ENCODE data around the gene KRTAP9-3. TPM values are rescaled to one million over a fixed set of nuclear protein-coding genes. Genes with fewer than 3 reads are reported as not detected.
"Not testable (repeated sequence)": the region's sequence is repeated elsewhere in the genome, so short reads cannot be mapped to it uniquely, and the experiment has no call there.

KRTAP9-3 gene
- not detected for total RNA-seq

- not testable (repeated sequence) for H3K4me3 ChIP-seq, H3K36me3 ChIP-seq, ATAC-seq, H3K27ac ChIP-seq, H3K9me3 ChIP-seq, H3K4me1 ChIP-seq
- peaks cover 31% of the 10 kb centered on the region for H3K27me3 ChIP-seq
- no CpG with 5 or more reads among the region's 1 CpG for WGBS, 2 donors (ENCODE audit: low coverage in 1 of 2)
These were observed at the start of gene KRTAP9-3 for GRCh38 chr17:41232399-41233105. TSS of gene KRTAP9-3 (plus strand) at chr17:41232449. CDS start at chr17:41232502, 53 bp downstream.

GRCh38 chr17:41184480-41184961 is 47.7 kb upstream of the KRTAP9-3 start, which contains the start of gene KRTAP4-1:
TSS of gene KRTAP4-1 (minus strand) at chr17:41184911. CDS start at chr17:41184854, 57 bp downstream.
- Histone ChIP-seq H3K27ac (no peak within 1 kb of the TSS), H3K4me1 (no peaks in the 10 kb centered on the region), H3K36me3 (no peaks in the 10 kb centered on the region), H3K4me3 (no peak within 1 kb of the TSS), H3K9me3 (no peaks in the 10 kb centered on the region), H3K27me3 (peaks cover 22% of the 10 kb centered on the region)
- ATAC-seq: no peak
- WGBS, 2 donors (ENCODE audit: low coverage in 1 of 2): 0 to 23% methylated on average over 1 to 3 of the region's 9 CpGs
- TF ChIP-seq POLR2AphosphoS5 (IDR thresholded peaks at IDR 0.05): no peak
- no peak for TF ChIP-seq EP300 (IDR thresholded peaks at IDR 0.05)

- TF ChIP-seq POLR2A (IDR thresholded peaks at IDR 0.05): no peak
- Histone ChIP-seq H3K27ac (no peak overlapping the region), H3K4me3 (no peak overlapping the region), H3K4me1 (no peaks in the 10 kb centered on the region), H3K27me3 (peaks cover 27% of the 10 kb centered on the region), H3K9me3 (no peaks in the 10 kb centered on the region), H3K36me3 (no peaks in the 10 kb centered on the region)
- WGBS, 2 donors (ENCODE audit: low coverage in 1 of 2): 24% methylated on average over 1 of the region's 1 CpG; no CpG with 5 or more reads in 1 of the 2 donors
- no peak for ATAC-seq
These were observed 47.2 kb upstream of the KRTAP9-3 start for GRCh38 chr17:41185001-41185400.

GRCh38 chr17:41186872-41187271 is 45.4 kb upstream of the KRTAP9-3 start:
- Histone ChIP-seq H3K9me3 (no peaks in the 10 kb centered on the region), H3K27ac (no peak overlapping the region), H3K27me3 (peaks cover 32% of the 10 kb centered on the region), H3K4me3 (no peak overlapping the region), H3K4me1 (no peaks in the 10 kb centered on the region), H3K36me3 (no peaks in the 10 kb centered on the region)
- 90% methylated on average over 2 of the region's 2 CpGs; no CpG with 5 or more reads in 1 of the 2 donors for WGBS, 2 donors (ENCODE audit: low coverage in 1 of 2)
- no peak for ATAC-seq
- TF ChIP-seq POLR2AphosphoS5 (IDR thresholded peaks at IDR 0.05) (no peak), POLR2A (IDR thresholded peaks at IDR 0.05) (no peak), CTCF (IDR thresholded peaks at IDR 0.05) (no peak), EP300 (IDR thresholded peaks at IDR 0.05) (no peak)

- not testable (repeated sequence) for H3K36me3 ChIP-seq, H3K27ac ChIP-seq, H3K4me3 ChIP-seq, ATAC-seq, H3K9me3 ChIP-seq, H3K4me1 ChIP-seq
- no CpG with 5 or more reads among the region's 1 CpG for WGBS, 2 donors (ENCODE audit: low coverage in 1 of 2)
- peaks cover 20% of the 10 kb centered on the region for H3K27me3 ChIP-seq
These were observed 42.4 kb upstream of the KRTAP9-3 start, which contains the start of gene KRTAP9-1 for GRCh38 chr17:41189837-41190318. TSS of gene KRTAP9-1 (plus strand) at chr17:41189887. CDS start at chr17:41189887, 0 bp downstream.

- Histone ChIP-seq H3K4me3 (no peak overlapping the region), H3K9me3 (no peaks in the 10 kb centered on the region), H3K27ac (no peak overlapping the region), H3K4me1 (no peaks in the 10 kb centered on the region), H3K27me3 (peaks cover 20% of the 10 kb centered on the region), H3K36me3 (no peaks in the 10 kb centered on the region)
- 75 to 88% methylated on average over 1 to 2 of the region's 3 CpGs for WGBS, 2 donors (ENCODE audit: low coverage in 1 of 2)
- no peak for ATAC-seq
- no peak for TF ChIP-seq CTCF (IDR thresholded peaks at IDR 0.05)
- no peak for TF ChIP-seq POLR2AphosphoS5 (IDR thresholded peaks at IDR 0.05)
- no peak for TF ChIP-seq POLR2A (IDR thresholded peaks at IDR 0.05)
- TF ChIP-seq EP300 (IDR thresholded peaks at IDR 0.05): no peak
These were observed 41.9 kb upstream of the KRTAP9-3 start for GRCh38 chr17:41190328-41190727.

GRCh38 chr17:41196068-41196467 is 36.2 kb upstream of the KRTAP9-3 start:
- no peak overlapping the region for H3K4me3 ChIP-seq
- H3K27ac ChIP-seq: no peak overlapping the region
- WGBS, 2 donors (ENCODE audit: low coverage in 1 of 2): 31 to 55% methylated on average over 1 of the region's 1 CpG
- no peak for ATAC-seq
- H3K36me3 ChIP-seq: no peaks in the 10 kb centered on the region
- peaks cover 0 to 12% (median 0%) of the 10 kb centered on the region in 3 donors for H3K9me3 ChIP-seq
- no peaks in the 10 kb centered on the region for H3K4me1 ChIP-seq
- TF ChIP-seq POLR2AphosphoS5 (IDR thresholded peaks at IDR 0.05) (no peak), CTCF (IDR thresholded peaks at IDR 0.05) (no peak), EP300 (IDR thresholded peaks at IDR 0.05) (no peak), POLR2A (IDR thresholded peaks at IDR 0.05) (no peak)
- no peaks in the 10 kb centered on the region for H3K27me3 ChIP-seq
